Colonic mucosa (tissue), 4 donors: ENCODE results near the gene GAPVD1. TPM values are rescaled to one million over a fixed set of nuclear protein-coding genes. Genes with fewer than 3 reads are reported as not detected.

Experiments
- DNase-seq: peaks from one replicate; pipeline ENCODE4 v3.0.0-alpha.2; 2020
- H3K27ac ChIP-seq: fragments of 200-600 bp; one replicate; pipeline ENCODE4 v1.8.0; 2021
- H3K27me3 ChIP-seq: fragments of 200-600 bp; one replicate; pipeline ENCODE4 v1.8.0; 2021
- H3K36me3 ChIP-seq: fragments of 200-600 bp; one replicate; pipeline ENCODE4 v1.8.0; 2021
- H3K4me1 ChIP-seq: fragments of 200-600 bp; one replicate; pipeline ENCODE4 v1.8.0; 2021; ENCODE audit warnings: mild to moderate bottlenecking
- H3K4me3 ChIP-seq: fragments of 200-600 bp; one replicate; pipeline ENCODE4 v1.8.0; 2021
- H3K9ac ChIP-seq, 2 donors: one replicate each; pipeline ENCODE4 v1.7.0; 2013; ENCODE audit warnings: control low read depth in 2 of 2, low read depth in 2 of 2, low read length in 2 of 2
- H3K9me3 ChIP-seq: fragments of 200-600 bp; one replicate; pipeline ENCODE4 v1.8.0; 2021
- intact Hi-C: fragments of 100-400 bp; cut with DNase I; formaldehyde crosslinking; loops from one replicate; pipeline ENCODE4 v1.14.1; 2022
- total RNA-seq, 2 donors: library from RNA; stranded (reverse); fragmentation: NEBNext Ultra II Directional in 1 of 2; extraction: Animal tissue kit (Norgen Biotek cat#: 25700) in 1 of 2; gene quantifications; one replicate each; pipeline ENCODE4 v1.2.1, GENCODE V29; 2021
- TF ChIP-seq, protein P1 (sequence below): fragments of 200-600 bp; IDR thresholded peaks from one replicate; pipeline ENCODE4 v1.8.0; 2022; ENCODE audit warnings: antibody characterized with exemption, mild to moderate bottlenecking
- donor health status: healthy.
- donor health status: DM: no; HTN: no; CAD: no.
- donor health status: DM: no; HTN: no; CAD: no.

Gene GAPVD1
- total RNA-seq, 2 donors from 2014 or later, result 38.9 to 42.0 TPM

- H3K4me1 ChIP-seq, result no peaks in the 10 kb centered on the region
- H3K9me3 ChIP-seq, result no peaks in the 10 kb centered on the region
- H3K36me3 ChIP-seq, result no peaks in the 10 kb centered on the region
- DNase-seq, result no peak
- TF ChIP-seq, protein P1, sequence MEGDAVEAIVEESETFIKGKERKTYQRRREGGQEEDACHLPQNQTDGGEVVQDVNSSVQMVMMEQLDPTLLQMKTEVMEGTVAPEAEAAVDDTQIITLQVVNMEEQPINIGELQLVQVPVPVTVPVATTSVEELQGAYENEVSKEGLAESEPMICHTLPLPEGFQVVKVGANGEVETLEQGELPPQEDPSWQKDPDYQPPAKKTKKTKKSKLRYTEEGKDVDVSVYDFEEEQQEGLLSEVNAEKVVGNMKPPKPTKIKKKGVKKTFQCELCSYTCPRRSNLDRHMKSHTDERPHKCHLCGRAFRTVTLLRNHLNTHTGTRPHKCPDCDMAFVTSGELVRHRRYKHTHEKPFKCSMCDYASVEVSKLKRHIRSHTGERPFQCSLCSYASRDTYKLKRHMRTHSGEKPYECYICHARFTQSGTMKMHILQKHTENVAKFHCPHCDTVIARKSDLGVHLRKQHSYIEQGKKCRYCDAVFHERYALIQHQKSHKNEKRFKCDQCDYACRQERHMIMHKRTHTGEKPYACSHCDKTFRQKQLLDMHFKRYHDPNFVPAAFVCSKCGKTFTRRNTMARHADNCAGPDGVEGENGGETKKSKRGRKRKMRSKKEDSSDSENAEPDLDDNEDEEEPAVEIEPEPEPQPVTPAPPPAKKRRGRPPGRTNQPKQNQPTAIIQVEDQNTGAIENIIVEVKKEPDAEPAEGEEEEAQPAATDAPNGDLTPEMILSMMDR, result no peak
- intact Hi-C loops, result loop anchor here (10.0 kb wide), 2 partner anchors 234 to 994 kb away; no protein-coding TSS in a partner anchor
- H3K27me3 ChIP-seq, result no peaks in the 10 kb centered on the region
- H3K9ac ChIP-seq, result no peak overlapping the region
- H3K27ac ChIP-seq, result no peak overlapping the region
- no peak overlapping the region for H3K4me3 ChIP-seq
Observed at GRCh38 chr9:125400725-125401716, 139.4 kb downstream of the GAPVD1 start.

DNA sequence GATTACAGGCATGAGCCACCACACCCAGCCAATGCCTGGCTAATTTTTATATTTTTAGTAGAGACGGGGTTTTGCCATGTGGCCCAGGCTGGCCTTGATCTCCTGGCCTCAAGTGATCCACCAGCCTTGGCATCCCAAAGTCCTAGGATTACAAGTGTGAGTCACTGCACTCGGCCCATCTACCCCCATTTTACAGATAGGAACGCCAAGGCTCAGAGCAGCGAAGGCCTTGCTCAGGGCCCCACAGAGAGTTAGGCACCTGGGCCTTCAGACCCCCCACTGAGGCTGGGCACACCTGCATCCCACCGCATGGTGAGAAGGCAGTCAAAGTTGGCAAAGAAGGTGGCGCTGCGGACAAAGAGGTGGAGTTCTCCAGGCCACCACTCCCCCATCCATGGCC, 143.1 kb downstream of the GAPVD1 start:
- Histone ChIP-seq H3K9ac (no peak overlapping the region), H3K27ac (no peak overlapping the region), H3K27me3 (no peaks in the 10 kb centered on the region), H3K9me3 (no peaks in the 10 kb centered on the region), H3K4me1 (peaks cover 5% of the 10 kb centered on the region), H3K4me3 (no peak overlapping the region), H3K36me3 (no peaks in the 10 kb centered on the region)
- intact Hi-C loops, result loop anchor here (10.0 kb wide), 2 partner anchors 230 to 990 kb away; no protein-coding TSS in a partner anchor
- TF ChIP-seq, protein P1, result no peak
- DNase-seq, result no peak

DNA sequence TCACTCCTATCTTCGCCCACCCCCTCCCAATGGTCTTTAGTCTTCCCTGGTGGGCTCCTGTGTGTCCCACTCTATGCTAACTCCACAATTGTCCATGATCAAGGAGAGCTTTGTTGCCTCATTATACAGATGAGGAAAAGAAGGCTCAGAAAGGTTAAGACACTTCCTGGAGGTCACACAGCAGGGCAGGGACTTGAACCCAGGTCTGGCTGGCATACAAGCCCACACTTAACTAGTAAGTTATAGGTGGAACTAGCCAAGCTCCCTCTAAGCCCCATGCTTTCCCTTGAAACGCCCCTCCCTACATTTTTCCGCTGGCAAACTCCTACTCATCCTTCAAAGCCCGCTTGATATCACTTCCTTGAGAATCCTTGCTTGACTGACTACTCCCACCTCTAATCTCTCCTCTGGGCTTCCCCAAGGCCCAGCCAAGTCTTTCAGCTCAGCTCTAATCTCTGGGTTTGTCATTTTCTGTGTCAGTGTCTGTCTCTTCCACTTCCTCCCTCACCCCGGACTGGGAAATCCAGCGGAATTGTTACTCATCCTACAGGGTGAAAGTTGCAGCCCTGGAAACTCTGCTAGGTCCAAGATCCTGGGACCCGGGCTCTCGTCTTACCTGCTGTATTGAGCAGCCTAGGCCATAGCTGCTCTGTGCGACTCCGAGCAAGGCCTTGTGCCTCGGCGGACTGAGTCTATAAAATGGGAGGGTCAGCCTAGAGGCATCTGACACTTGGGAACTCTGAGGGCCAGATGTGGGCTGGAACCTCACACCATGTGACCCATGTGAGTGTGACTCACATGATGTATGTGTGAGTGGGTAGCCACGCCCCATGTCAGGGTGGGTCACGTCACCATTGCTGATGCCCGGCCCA, 144.5 kb downstream of the GAPVD1 start:
- TF ChIP-seq, protein P1, result no peak
- Histone ChIP-seq H3K9ac (no peak overlapping the region), H3K9me3 (no peaks in the 10 kb centered on the region), H3K27ac (no peak overlapping the region), H3K27me3 (no peaks in the 10 kb centered on the region), H3K4me3 (no peak overlapping the region), H3K36me3 (no peaks in the 10 kb centered on the region), H3K4me1 (peaks cover 5% of the 10 kb centered on the region)
- intact Hi-C loops, result loop anchor here (10.0 kb wide), 2 partner anchors 229 to 989 kb away; no protein-coding TSS in a partner anchor
- DNase-seq, result no peak

DNA sequence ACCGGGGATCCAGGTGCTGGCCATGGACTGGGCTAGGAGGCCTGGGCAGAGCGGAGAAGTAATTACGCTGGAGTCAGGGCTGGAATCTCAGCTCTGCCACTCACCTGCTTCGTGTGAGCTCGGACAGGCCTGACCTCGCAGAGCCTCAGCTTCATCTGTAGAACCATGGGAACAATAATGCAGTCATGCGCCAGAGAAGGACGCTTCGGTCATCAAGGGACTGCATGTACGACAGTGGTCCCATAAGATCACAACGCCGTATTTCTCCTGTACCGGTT, 145.1 kb downstream of the GAPVD1 start:
- TF ChIP-seq, protein P1, result no peak
- H3K27me3 ChIP-seq, result no peaks in the 10 kb centered on the region

GRCh38 chr9:125407432-125407973, 145.9 kb downstream of the GAPVD1 start:
- no peak overlapping the region for H3K27ac ChIP-seq
- no peaks in the 10 kb centered on the region for H3K9me3 ChIP-seq
- no peaks in the 10 kb centered on the region for H3K36me3 ChIP-seq
- H3K9ac ChIP-seq, result peak overlapping the region in 1 of 2 donors; percentile 30
- no peak for DNase-seq
- peaks cover 5% of the 10 kb centered on the region for H3K4me1 ChIP-seq
- TF ChIP-seq, protein P1, result no peak
- peak overlapping the region; percentile 68 for H3K4me3 ChIP-seq
- H3K27me3 ChIP-seq, result no peaks in the 10 kb centered on the region
- intact Hi-C loops, result loop anchor here (10.0 kb wide), 2 partner anchors 227 to 987 kb away; no protein-coding TSS in a partner anchor

More for the DNA sequence above, 145.1 kb downstream of the GAPVD1 start:
- peaks cover 5% of the 10 kb centered on the region for H3K4me1 ChIP-seq
- intact Hi-C loops, result loop anchor here (10.0 kb wide), 2 partner anchors 228 to 988 kb away; no protein-coding TSS in a partner anchor
- H3K27ac ChIP-seq, result no peak overlapping the region
- no peaks in the 10 kb centered on the region for H3K9me3 ChIP-seq
- no peak overlapping the region for H3K9ac ChIP-seq
- no peaks in the 10 kb centered on the region for H3K36me3 ChIP-seq
- H3K4me3 ChIP-seq, result no peak overlapping the region
- no peak for DNase-seq
